SK-N-MC (cell line): Measurements from ENCODE around the gene TBC1D22A.

Experiments
- DNase-seq: peaks from one replicate; pipeline ENCODE4 v3.0.0-alpha.2; 2011; ENCODE audit warnings: low read depth, low spot score
- H3K27ac ChIP-seq: fragments of 200-600 bp; sonication (generic); 2 replicates; pipeline ENCODE4 v1.5.1; 2016; ENCODE audit warnings: mixed run types
- H3K36me3 ChIP-seq: fragments of 200-600 bp; sonication (generic); 2 replicates; pipeline ENCODE4 v1.6.1; 2017; ENCODE audit warnings: antibody characterized with exemption, low read length, mixed read lengths; ENCODE audit not compliant: insufficient read depth
- H3K4me3 ChIP-seq: fragments of 200-600 bp; sonication (generic); 2 replicates; pipeline ENCODE4 v1.5.1; 2016
- H3K9ac ChIP-seq: fragments of 200-600 bp; sonication (generic); 2 replicates; pipeline ENCODE4 v1.8.0; 2017; ENCODE audit warnings: mixed run types, mixed read lengths; ENCODE audit not compliant: insufficient read length
- H3K9me3 ChIP-seq: fragments of 200-600 bp; sonication (generic); 2 replicates; pipeline ENCODE4 v1.6.1; 2017; ENCODE audit warnings: low read depth, mild to moderate bottlenecking, antibody characterized with exemption, low read length, moderate library complexity, mixed read lengths
- EZH2 ChIP-seq: fragments of 200-600 bp; sonication (generic); IDR thresholded peaks from one replicate; pipeline ENCODE4 v1.6.1; 2017; ENCODE audit warnings: antibody characterized with exemption
- FOXP2 ChIP-seq: optimal IDR thresholded peaks from 2 replicates; pipeline ENCODE3; 2011; ENCODE audit warnings: mild to moderate bottlenecking, moderate library complexity; ENCODE audit not compliant: insufficient read depth; ENCODE audit errors: extremely low read length, control extremely low read depth
- POLR2AphosphoS5 ChIP-seq: IDR thresholded peaks from 2 replicates; pipeline ENCODE4 v1.6.1; 2012; ENCODE audit warnings: mild to moderate bottlenecking, low read depth, low read length, borderline replicate concordance

TBC1D22A gene

DNA sequence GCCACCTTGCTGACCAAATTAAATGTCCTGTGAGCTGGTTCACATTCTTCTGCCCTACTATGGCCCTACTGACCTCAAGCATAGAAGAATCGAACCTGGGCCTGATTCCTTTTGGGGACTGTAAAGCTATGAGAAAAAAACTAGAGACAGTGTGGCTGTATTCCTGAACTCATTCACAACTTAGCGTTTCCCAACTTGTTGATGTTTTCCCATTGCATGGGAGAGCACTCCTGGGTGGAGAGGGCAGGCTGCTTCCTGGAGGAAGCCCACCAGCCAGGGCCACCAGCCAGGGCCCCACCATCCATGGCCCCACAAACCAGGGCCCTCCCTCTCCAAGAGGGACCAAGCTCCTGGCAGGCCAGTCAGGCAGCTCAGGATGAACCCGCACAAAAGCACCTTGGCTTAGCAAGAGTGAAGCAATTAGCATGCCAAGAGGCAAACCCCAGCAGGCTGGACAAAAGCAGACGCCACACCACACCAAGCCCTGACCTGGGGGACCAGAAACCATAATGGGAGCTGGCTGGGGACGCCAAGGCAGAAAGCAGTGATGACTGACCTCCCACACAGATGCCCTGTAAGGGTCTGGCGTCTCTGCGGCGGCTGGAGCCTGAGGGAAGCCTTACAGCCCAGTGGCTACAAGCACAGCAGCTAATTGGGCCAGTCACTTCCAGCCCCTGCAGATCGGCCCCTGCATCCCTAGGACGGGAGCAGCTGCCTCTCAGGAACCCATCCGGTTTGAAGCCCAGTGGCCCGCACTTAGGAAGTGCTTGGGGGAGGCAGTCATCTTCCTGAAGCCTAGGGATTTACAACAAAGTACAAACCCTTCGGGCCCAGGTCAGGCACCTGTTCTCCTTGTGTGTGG lies 26.5 kb upstream of the TBC1D22A start:
- peaks cover 3% of the 10 kb centered on the region; the same call in 1 of the 2 replicates for H3K36me3 ChIP-seq
- no peaks in the 10 kb centered on the region for H3K9me3 ChIP-seq
- TF ChIP-seq FOXP2: no peak
- no peak for TF ChIP-seq EZH2
- no peak overlapping the region for H3K9ac ChIP-seq
- no peak overlapping the region for H3K27ac ChIP-seq
- no peak for DNase-seq
- no peak overlapping the region; the same call in 1 of the 2 replicates for H3K4me3 ChIP-seq

DNA sequence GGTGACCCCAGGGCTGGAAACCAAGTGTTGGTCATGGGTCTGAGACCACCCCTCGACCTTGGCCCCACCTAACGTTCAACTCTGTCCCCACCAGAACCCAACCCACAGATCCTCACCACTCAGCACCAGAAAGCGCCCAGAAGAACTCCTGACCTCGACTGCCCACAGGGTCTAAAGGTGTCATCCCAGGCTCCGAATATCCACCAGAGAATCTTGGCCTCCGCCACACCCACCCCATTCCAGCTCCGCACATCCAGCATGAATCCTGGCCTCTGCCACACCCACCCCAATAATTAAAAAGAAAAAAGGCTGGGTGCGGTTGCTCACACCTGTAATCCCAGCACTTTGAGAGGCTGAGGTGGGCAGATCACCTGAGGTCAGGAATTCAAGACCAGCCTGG lies 25.7 kb upstream of the TBC1D22A start:
- no peaks in the 10 kb centered on the region for H3K9me3 ChIP-seq
- H3K4me3 ChIP-seq: peak overlapping the region; percentile 91
- H3K27ac ChIP-seq: no peak overlapping the region
- no peak overlapping the region for H3K9ac ChIP-seq
- no peak for TF ChIP-seq FOXP2
- no peak for TF ChIP-seq EZH2
- TF ChIP-seq POLR2AphosphoS5: no peak
- no peak for DNase-seq
- peaks cover 3% of the 10 kb centered on the region; the same call in 1 of the 2 replicates for H3K36me3 ChIP-seq

GRCh38 chr22:46737105-46737975 lies 25.1 kb upstream of the TBC1D22A start:
- no peak for DNase-seq
- Histone ChIP-seq H3K9me3 (no peaks in the 10 kb centered on the region), H3K36me3 (no peaks in the 10 kb centered on the region), H3K4me3 (peak overlapping the region; percentile 91), H3K27ac (no peak overlapping the region), H3K9ac (peak overlapping the region; percentile 85)
- TF ChIP-seq POLR2AphosphoS5 (no peak), FOXP2 (no peak), EZH2 (no peak)

DNA sequence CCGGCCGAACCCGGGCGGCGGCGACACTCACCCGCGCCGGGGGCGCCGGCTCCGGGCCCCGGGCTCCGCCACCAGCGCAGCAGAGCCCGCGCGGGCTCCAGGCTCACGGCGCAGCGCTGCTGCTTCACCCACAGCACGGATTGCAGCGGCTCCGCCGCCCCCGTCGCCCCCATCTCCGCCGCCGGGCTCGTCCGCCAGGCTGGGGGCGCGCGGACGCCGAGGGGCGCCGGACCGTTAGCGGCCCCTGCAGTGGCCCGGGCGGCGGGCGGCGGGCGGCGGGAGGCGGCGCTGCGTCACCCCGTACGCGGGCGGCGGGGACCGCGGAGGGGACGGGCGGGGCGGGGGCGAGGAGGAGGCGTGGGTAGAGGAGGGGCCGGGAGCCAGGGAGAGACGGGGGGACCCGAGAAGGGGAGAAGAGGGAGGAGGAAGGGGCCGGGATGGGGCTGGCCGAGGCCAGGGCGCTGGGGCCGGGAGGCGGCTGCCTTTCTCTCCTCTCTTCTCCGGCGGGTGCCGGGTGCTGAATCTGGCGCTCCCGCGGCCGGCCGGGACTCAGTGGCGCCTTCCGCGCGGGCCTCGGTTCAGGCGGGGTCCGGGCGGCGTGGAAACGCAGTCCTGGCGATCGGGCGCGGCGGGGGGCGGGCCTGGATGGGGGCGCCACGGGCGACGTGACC lies 24.3 kb upstream of the TBC1D22A start, which contains the start of gene CERK:
CERK (minus strand) TSS at position 277 of the 671 bp plus-strand sequence; CDS start at position 173, 104 bp downstream.
- Histone ChIP-seq H3K9ac (peak within 1 kb of the TSS; percentile 85), H3K9me3 (no peaks in the 10 kb centered on the region), H3K27ac (no peak within 1 kb of the TSS), H3K36me3 (no peaks in the 10 kb centered on the region), H3K4me3 (peak within 1 kb of the TSS; percentile 91)
- TF ChIP-seq EZH2 (no peak), POLR2AphosphoS5 (no peak), FOXP2 (no peak)
- DNase-seq: no peak

GRCh38 chr22:46738647-46739093 lies 23.8 kb upstream of the TBC1D22A start:
- peak overlapping the region; percentile 84 for H3K4me3 ChIP-seq
- no peak for TF ChIP-seq EZH2
- peak overlapping the region; percentile 73 for H3K9ac ChIP-seq
- no peak overlapping the region for H3K27ac ChIP-seq
- H3K36me3 ChIP-seq: no peaks in the 10 kb centered on the region
- H3K9me3 ChIP-seq: no peaks in the 10 kb centered on the region
- no peak for DNase-seq

DNA sequence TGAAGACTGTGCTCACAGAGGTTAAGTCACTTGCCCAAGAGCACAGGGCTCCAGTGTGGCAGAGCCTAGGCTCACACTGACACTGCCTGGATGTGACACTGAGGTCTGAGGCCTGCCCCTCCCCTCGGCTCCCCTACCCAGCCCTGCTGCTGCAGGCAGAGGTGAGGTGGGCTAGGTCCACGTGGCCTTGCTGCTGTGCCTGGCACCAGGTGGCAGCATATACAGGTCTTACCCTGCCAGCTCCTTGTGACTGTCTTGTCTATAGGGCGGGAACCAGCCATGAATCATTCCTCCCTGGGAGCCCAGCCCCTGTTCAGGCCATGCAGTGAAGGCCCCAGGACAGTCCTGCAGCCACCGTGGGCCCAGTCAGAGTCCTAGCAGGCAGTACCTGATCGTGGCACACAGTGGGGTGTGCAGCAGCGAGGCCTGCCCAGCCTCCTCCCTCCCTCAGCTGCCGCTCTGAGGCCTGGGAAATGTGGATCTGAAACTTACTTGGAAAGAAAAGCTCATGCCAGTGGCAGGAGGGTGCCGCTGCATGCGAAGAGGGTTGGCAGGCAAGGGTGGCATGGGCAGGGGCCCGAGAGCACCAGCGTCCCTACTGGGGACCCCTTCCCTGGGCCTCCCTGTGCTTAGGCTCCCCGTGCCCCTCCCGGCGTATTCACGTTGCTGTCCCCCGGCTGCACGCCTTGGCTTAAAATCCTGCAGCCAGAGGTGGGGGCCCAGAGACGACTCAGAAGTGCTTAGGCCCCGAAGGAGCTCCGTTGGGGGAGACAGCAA lies 23.2 kb upstream of the TBC1D22A start:
- no peaks in the 10 kb centered on the region for H3K9me3 ChIP-seq
- TF ChIP-seq FOXP2 (no peak), EZH2 (no peak), POLR2AphosphoS5 (no peak)
- H3K9ac ChIP-seq: no peak overlapping the region
- H3K27ac ChIP-seq: no peak overlapping the region
- DNase-seq: no peak
- H3K4me3 ChIP-seq: peak overlapping the region; percentile 84; the same call in 1 of the 2 replicates
- H3K36me3 ChIP-seq: no peaks in the 10 kb centered on the region

- no peak for TF ChIP-seq FOXP2
- TF ChIP-seq POLR2AphosphoS5: no peak
- TF ChIP-seq EZH2: no peak
- Histone ChIP-seq H3K36me3 (no peaks in the 10 kb centered on the region), H3K9me3 (no peaks in the 10 kb centered on the region), H3K4me3 (no peak overlapping the region), H3K9ac (no peak overlapping the region), H3K27ac (no peak overlapping the region)
- DNase-seq: no peak
Observed at GRCh38 chr22:46740910-46741780, 21.3 kb upstream of the TBC1D22A start.
